GM12864 (cell line): ENCODE results near the gene WDR7.

ENCODE experiments used
- DNase-seq: peaks from one replicate; pipeline ENCODE4 v3.0.0-alpha.2; 2011; ENCODE audit warnings: low read depth
- H3K4me3 ChIP-seq: 2 replicates; pipeline ENCODE4 v1.5.1; 2011; ENCODE audit warnings: mild to moderate bottlenecking, low read depth, low read length, control low read depth
- CTCF ChIP-seq: IDR thresholded peaks from 2 replicates; pipeline ENCODE4 v1.5.1; 2011; ENCODE audit warnings: low read depth, mild to moderate bottlenecking, moderate library complexity, low read length, control low read depth, inconsistent platforms; ENCODE audit errors: missing control alignments

Gene WDR7

GRCh38 chr18:56997200-56997599, 346.0 kb downstream of the WDR7 start:
- TF ChIP-seq CTCF: no peak
- DNase-seq: no peak

GRCh38 chr18:56999823-57000222, 348.7 kb downstream of the WDR7 start:
- TF ChIP-seq CTCF: no peak
- DNase-seq: no peak
- no peak overlapping the region for H3K4me3 ChIP-seq

More at GRCh38 chr18:56997200-56997599, 346.0 kb downstream of the WDR7 start:
- H3K4me3 ChIP-seq: no peak overlapping the region

DNA sequence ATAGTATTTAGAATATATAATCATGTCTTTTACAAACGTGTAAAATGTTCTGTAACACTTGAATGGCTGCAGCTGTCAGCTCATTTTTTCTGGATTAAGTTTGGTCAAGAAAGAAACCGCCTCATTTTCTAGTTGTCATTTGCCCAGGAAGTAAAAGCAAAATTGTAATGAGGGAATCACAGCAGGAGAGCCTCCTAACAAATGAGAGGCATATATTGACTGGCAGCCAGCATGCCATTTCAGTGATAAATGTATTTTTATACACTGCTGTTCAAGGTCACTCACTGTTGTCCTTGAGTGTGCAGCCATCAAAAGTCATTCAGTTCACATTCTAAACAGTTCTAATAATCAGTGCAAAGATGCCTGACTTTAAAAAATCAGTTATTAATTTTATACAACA, 351.5 kb downstream of the WDR7 start:
- TF ChIP-seq CTCF: no peak
- no peak overlapping the region for H3K4me3 ChIP-seq
- no peak for DNase-seq

GRCh38 chr18:57003342-57003741, 352.2 kb downstream of the WDR7 start:
- DNase-seq: no peak
- no peak for TF ChIP-seq CTCF
- no peak overlapping the region for H3K4me3 ChIP-seq

GRCh38 chr18:57004366-57005121, 353.4 kb downstream of the WDR7 start:
- no peak for TF ChIP-seq CTCF
- H3K4me3 ChIP-seq: no peak overlapping the region
- peak; percentile 54 for DNase-seq

GRCh38 chr18:57008001-57008686, 357.0 kb downstream of the WDR7 start:
- no peak for TF ChIP-seq CTCF
- DNase-seq: no peak
- no peak overlapping the region for H3K4me3 ChIP-seq

DNA sequence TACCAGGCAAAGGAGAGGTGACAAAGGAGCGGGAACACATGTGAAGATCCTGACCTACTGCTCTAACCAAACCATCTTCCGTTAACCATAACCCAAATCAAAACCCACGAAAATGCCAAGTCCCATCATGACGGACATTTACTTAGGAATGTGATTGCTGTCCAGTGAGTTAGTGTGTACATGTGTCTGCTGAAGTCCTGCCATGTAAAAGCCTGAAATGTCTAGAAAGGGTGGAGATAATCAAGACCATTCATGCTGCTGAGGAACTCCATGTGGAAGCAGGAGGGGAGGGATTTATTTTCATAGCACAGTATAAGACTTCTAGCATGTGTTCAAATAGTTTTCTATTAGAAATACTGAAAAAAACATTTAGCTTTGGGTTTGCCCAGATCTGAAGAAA, 358.7 kb downstream of the WDR7 start:
- no peak for TF ChIP-seq CTCF
- DNase-seq: no peak
- H3K4me3 ChIP-seq: no peak overlapping the region
